Measurements from ENCODE around the gene ELMO2. TPM values are rescaled to one million over a fixed set of nuclear protein-coding genes. Genes with fewer than 3 reads are reported as not detected.

Gene ELMO2
- total and polyA plus RNA-seq, 9 of the 15 experiments (the other 6 are each of a cell fraction or from before 2014, with no cell fraction given), result 7.5 to 21.5 (median 15.9) TPM

GRCh38 chr20:46323557-46323956, 82.9 kb downstream of the ELMO2 start:
- no peaks in the 10 kb centered on the region for H3K79me2 ChIP-seq (ENCODE audit: control insufficient read depth, insufficient read depth, low read length)
- TF ChIP-seq TRIM28 (IDR thresholded peaks at IDR 0.05), result no peak
- TF ChIP-seq, protein P1, sequence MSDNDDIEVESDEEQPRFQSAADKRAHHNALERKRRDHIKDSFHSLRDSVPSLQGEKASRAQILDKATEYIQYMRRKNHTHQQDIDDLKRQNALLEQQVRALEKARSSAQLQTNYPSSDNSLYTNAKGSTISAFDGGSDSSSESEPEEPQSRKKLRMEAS (CRISPR knock-in tag; IDR thresholded peaks at IDR 0.05), result 0 out of 2 replicates have a peak, but pooled peaks have one; percentile 12
- H4K20me1 ChIP-seq (replicated peaks; ENCODE audit: control insufficient read depth, insufficient read depth, low read length), result peaks cover 6% of the 10 kb centered on the region; the same call in 1 of the 2 replicates
- H3K36me3 ChIP-seq (ENCODE audit: control insufficient read depth, insufficient read depth, low read length), result no peaks in the 10 kb centered on the region
- no peak overlapping the region for H3K9ac ChIP-seq (ENCODE audit: insufficient read depth in 1 of 2, low read depth in 2 of 2, low read length in 2 of 2)
- no peak overlapping the region for H3K4me2 ChIP-seq (ENCODE audit: insufficient read depth, low read length)
- H3K27ac ChIP-seq (ENCODE audit: extremely low read depth, low read depth, low read length), result no peak overlapping the region
- FAIRE-seq, result no peak
- DNase-seq (ENCODE audit: extremely low read depth in 1 of 4, low spot score in 3 of 4), result no peak
- ATAC-seq, result no peak
- H3K9me3 ChIP-seq (replicated peaks; ENCODE audit: control insufficient read depth, insufficient read depth, low read depth, low read length), result no peaks in the 10 kb centered on the region
- 0% methylated on average over 8 of the region's 10 CpGs for WGBS (ENCODE audit: insufficient coverage, low coverage, missing lambda C conversion rate)
- intact Hi-C loops (cut with micrococcal nuclease), result no loop called here
- POLR2A ChIA-PET, result no interaction called here
- no peaks in the 10 kb centered on the region for H3K4me1 ChIP-seq (replicated peaks in 1 of 2; ENCODE audit: control insufficient read depth in 2 of 2, insufficient read depth in 2 of 2, low read length in 2 of 2)
- peaks cover 20 to 64% of the 10 kb centered on the region in 2 experiments for H3K27me3 ChIP-seq (ENCODE audit: control insufficient read depth in 2 of 2, insufficient read depth in 2 of 2, low read length in 2 of 2)
- CTCF ChIA-PET (ENCODE audit: low intra/inter-chr PET ratio), result no interaction called here
- in situ Hi-C loops (cut with MboI), result loop anchor here (25.0 kb wide), 1 partner anchor 186 kb away; no protein-coding TSS in a partner anchor
- BruUV-seq (replicated peaks), result no TSS peak
- no peaks in the 10 kb centered on the region for H3K9me1 ChIP-seq (ENCODE audit: control insufficient read depth, insufficient read depth, low read length)
- H3K4me3 ChIP-seq, result no peak overlapping the region
- no peak overlapping the region for H2AFZ ChIP-seq (ENCODE audit: low read depth, low read length)

GRCh38 chr20:46322641-46323040, 83.8 kb downstream of the ELMO2 start:
- peaks cover 23 to 73% of the 10 kb centered on the region in 2 experiments for H3K27me3 ChIP-seq (ENCODE audit: control insufficient read depth in 2 of 2, insufficient read depth in 2 of 2, low read length in 2 of 2)
- H3K27ac ChIP-seq (ENCODE audit: extremely low read depth, low read depth, low read length), result no peak overlapping the region
- ChIA-PET POLR2A (no interaction called here), CTCF (ENCODE audit: low intra/inter-chr PET ratio) (no interaction called here)
- H3K4me2 ChIP-seq (ENCODE audit: insufficient read depth, low read length), result no peak overlapping the region
- ATAC-seq (no peak), DNase-seq (ENCODE audit: extremely low read depth in 1 of 4, low spot score in 3 of 4) (no peak), FAIRE-seq (no peak)
- H3K79me2 ChIP-seq (ENCODE audit: control insufficient read depth, insufficient read depth, low read length), result no peaks in the 10 kb centered on the region
- no peak overlapping the region for H3K9ac ChIP-seq (ENCODE audit: insufficient read depth in 1 of 2, low read depth in 2 of 2, low read length in 2 of 2)
- TF ChIP-seq, protein P2, sequence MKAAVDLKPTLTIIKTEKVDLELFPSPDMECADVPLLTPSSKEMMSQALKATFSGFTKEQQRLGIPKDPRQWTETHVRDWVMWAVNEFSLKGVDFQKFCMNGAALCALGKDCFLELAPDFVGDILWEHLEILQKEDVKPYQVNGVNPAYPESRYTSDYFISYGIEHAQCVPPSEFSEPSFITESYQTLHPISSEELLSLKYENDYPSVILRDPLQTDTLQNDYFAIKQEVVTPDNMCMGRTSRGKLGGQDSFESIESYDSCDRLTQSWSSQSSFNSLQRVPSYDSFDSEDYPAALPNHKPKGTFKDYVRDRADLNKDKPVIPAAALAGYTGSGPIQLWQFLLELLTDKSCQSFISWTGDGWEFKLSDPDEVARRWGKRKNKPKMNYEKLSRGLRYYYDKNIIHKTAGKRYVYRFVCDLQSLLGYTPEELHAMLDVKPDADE (conservative IDR thresholded peaks at IDR 0.05; ENCODE audit: control insufficient read depth, low read depth, low read length), result no peak
- TF ChIP-seq ZNF41 (CRISPR knock-in tag; conservative IDR thresholded peaks at IDR 0.05), result no peak
- no peak for TF ChIP-seq PCBP1 (IDR thresholded peaks at IDR 0.05; ENCODE audit: low read depth, low read length, poor library complexity, severe bottlenecking)
- TF ChIP-seq HMGN3 (IDR thresholded peaks at IDR 0.05; ENCODE audit: borderline replicate concordance, extremely low read depth, insufficient read length, low read depth, low read length), result no peak
- no peak for TF ChIP-seq BACH1 (tag; IDR thresholded peaks at IDR 0.05)
- no peak for TF ChIP-seq ZNF644 (tag; IDR thresholded peaks at IDR 0.05; ENCODE audit: low read depth)
- no peak for TF ChIP-seq RBBP5 (IDR thresholded peaks at IDR 0.05; ENCODE audit: borderline replicate concordance, insufficient read depth, low read length, poor library complexity, severe bottlenecking)
- no peak for TF ChIP-seq BHLHE40 (IDR thresholded peaks at IDR 0.05; ENCODE audit: low read length)
- TF ChIP-seq, protein P3, sequence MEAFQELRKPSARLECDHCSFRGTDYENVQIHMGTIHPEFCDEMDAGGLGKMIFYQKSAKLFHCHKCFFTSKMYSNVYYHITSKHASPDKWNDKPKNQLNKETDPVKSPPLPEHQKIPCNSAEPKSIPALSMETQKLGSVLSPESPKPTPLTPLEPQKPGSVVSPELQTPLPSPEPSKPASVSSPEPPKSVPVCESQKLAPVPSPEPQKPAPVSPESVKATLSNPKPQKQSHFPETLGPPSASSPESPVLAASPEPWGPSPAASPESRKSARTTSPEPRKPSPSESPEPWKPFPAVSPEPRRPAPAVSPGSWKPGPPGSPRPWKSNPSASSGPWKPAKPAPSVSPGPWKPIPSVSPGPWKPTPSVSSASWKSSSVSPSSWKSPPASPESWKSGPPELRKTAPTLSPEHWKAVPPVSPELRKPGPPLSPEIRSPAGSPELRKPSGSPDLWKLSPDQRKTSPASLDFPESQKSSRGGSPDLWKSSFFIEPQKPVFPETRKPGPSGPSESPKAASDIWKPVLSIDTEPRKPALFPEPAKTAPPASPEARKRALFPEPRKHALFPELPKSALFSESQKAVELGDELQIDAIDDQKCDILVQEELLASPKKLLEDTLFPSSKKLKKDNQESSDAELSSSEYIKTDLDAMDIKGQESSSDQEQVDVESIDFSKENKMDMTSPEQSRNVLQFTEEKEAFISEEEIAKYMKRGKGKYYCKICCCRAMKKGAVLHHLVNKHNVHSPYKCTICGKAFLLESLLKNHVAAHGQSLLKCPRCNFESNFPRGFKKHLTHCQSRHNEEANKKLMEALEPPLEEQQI (IDR thresholded peaks at IDR 0.05), result no peak
- no peak for TF ChIP-seq ZNF408 (CRISPR knock-in tag; IDR thresholded peaks at IDR 0.05; ENCODE audit: low read depth)
- BruUV-seq (replicated peaks), result no TSS peak
- no peak overlapping the region for H3K4me3 ChIP-seq
- H4K20me1 ChIP-seq (replicated peaks; ENCODE audit: control insufficient read depth, insufficient read depth, low read length), result peaks cover 6% of the 10 kb centered on the region; the same call in 1 of the 2 replicates
- no peaks in the 10 kb centered on the region for H3K4me1 ChIP-seq (replicated peaks in 1 of 2; ENCODE audit: control insufficient read depth in 2 of 2, insufficient read depth in 2 of 2, low read length in 2 of 2)
- H3K9me1 ChIP-seq (ENCODE audit: control insufficient read depth, insufficient read depth, low read length), result no peaks in the 10 kb centered on the region
- no peaks in the 10 kb centered on the region for H3K36me3 ChIP-seq (ENCODE audit: control insufficient read depth, insufficient read depth, low read length)
- WGBS (ENCODE audit: insufficient coverage, low coverage, missing lambda C conversion rate), result 1% methylated on average over 8 of the region's 8 CpGs
- no peaks in the 10 kb centered on the region for H3K9me3 ChIP-seq (replicated peaks; ENCODE audit: control insufficient read depth, insufficient read depth, low read depth, low read length)
- intact Hi-C loops (cut with micrococcal nuclease), result no loop called here
- H2AFZ ChIP-seq (ENCODE audit: low read depth, low read length), result no peak overlapping the region
- in situ Hi-C loops (cut with MboI), result loop anchor here (25.0 kb wide), 1 partner anchor 185 kb away; no protein-coding TSS in a partner anchor
